GM12878 (cell line): ENCODE results near the gene ZNF780A. TPM values are rescaled to one million over a fixed set of nuclear protein-coding genes. Genes with fewer than 3 reads are reported as not detected.

Source experiments
- MTA2 ChIP-seq: fragments of 450-650 bp; IDR thresholded peaks from 2 replicates; pipeline ENCODE4 v1.6.1; 2016; ENCODE audit warnings: low read depth, mild to moderate bottlenecking, moderate library complexity
- NRF1 ChIP-seq: conservative IDR thresholded peaks from 2 replicates; pipeline ENCODE4 v1.6.1; 2011; ENCODE audit warnings: mild to moderate bottlenecking, low read depth, low read length, improper control_type of control experiment
- RUNX3 ChIP-seq: IDR thresholded peaks from 2 replicates; pipeline ENCODE4 v1.6.1; 2012; ENCODE audit warnings: low read length, inconsistent platforms
- SREBF2 ChIP-seq: IDR thresholded peaks from 2 replicates; pipeline ENCODE4 v1.6.1; 2012; ENCODE audit warnings: mild to moderate bottlenecking, low read length
- TAF1 ChIP-seq: IDR thresholded peaks from 2 replicates; pipeline ENCODE4 v1.6.1; 2011; ENCODE audit warnings: mild to moderate bottlenecking, low read depth, low read length, borderline replicate concordance
- polyA plus RNA-seq, 11 experiments: library from polyadenylated mRNA; depleted of rRNA in 4 of 11; unstranded in 6 of 11; stranded (reverse) in 5 of 11; fragments of >200 nt; fragmentation: Nextera tagmentation in 4 of 11; fragmentation: Illumina TruSeq in 1 of 11; extraction: Ambion mirVana in 4 of 11; extraction: Trizol in 1 of 11; gene quantifications; 1 replicate in 1 of 11; 2 replicates in 10 of 11; pipeline versions ENCODE4 v1.2.1 to v1.2.3, GENCODE V29; 2011 to 2016; ENCODE audit warnings: inconsistent platforms in 2 of 11, missing spikeins in 2 of 11, low read depth in 1 of 11
- total RNA-seq, 4 experiments: library from RNA; depleted of rRNA in 3 of 4; stranded (reverse); fragments of >200 nt in 3 of 4; fragmentation: Illumina TruSeq in 1 of 4; extraction: Trizol in 1 of 4; gene quantifications; 2 replicates each; pipeline versions ENCODE4 v1.2.1 to v1.2.3, GENCODE V29; 2013 to 2021
- TF ChIP-seq, protein P1 (sequence below): fragments of 450-650 bp; conservative IDR thresholded peaks from 2 replicates; pipeline ENCODE4 v1.6.1; 2017; ENCODE audit warnings: mild to moderate bottlenecking, moderate library complexity
- TF ChIP-seq, protein P2 (sequence below): IDR thresholded peaks from 2 replicates; pipeline ENCODE4 v1.6.1; 2011; ENCODE audit warnings: borderline replicate concordance, low read depth, mild to moderate bottlenecking, moderate library complexity, low read length; ENCODE audit not compliant: insufficient read depth, poor library complexity, severe bottlenecking
- TF ChIP-seq, protein P3 (sequence below): fragments of 450-650 bp; IDR thresholded peaks from 2 replicates; pipeline ENCODE4 v1.6.1; 2016; ENCODE audit warnings: mild to moderate bottlenecking
- TF ChIP-seq, protein P4 (sequence below): fragments of 450-650 bp; IDR thresholded peaks from 2 replicates; pipeline ENCODE4 v1.6.1; 2014; ENCODE audit warnings: mild to moderate bottlenecking
- TF ChIP-seq, protein P5 (sequence below): fragments of 450-650 bp; IDR thresholded peaks from 2 replicates; pipeline ENCODE4 v1.6.1; 2017; ENCODE audit warnings: mild to moderate bottlenecking, moderate library complexity

Gene ZNF780A
- total and polyA plus RNA-seq, 10 of the 15 experiments (the other 5 are each of a cell fraction or from before 2014, with no cell fraction given) = 10.9 to 27.6 (median 17.6) TPM

DNA sequence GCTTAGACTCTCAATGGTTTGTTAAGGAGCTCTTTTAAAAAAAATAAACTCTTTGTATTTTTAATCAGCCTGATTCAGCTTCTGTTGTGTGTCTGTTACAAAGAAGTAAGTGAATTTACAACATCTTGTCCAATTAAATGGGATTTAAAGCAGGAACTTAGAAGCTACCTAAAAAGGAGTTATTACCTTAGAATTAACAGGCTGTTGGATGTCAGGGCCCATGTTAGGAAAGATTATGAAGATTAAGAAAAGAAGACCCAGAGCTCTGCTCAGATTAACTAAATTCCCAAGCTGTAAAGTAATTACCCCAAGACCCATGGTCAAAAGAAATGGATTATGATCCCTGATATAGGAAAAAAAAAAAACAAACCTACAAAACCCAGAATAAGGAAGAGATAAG lies 44.1 kb upstream of the ZNF780A start (continued):
- TF ChIP-seq, protein P1, sequence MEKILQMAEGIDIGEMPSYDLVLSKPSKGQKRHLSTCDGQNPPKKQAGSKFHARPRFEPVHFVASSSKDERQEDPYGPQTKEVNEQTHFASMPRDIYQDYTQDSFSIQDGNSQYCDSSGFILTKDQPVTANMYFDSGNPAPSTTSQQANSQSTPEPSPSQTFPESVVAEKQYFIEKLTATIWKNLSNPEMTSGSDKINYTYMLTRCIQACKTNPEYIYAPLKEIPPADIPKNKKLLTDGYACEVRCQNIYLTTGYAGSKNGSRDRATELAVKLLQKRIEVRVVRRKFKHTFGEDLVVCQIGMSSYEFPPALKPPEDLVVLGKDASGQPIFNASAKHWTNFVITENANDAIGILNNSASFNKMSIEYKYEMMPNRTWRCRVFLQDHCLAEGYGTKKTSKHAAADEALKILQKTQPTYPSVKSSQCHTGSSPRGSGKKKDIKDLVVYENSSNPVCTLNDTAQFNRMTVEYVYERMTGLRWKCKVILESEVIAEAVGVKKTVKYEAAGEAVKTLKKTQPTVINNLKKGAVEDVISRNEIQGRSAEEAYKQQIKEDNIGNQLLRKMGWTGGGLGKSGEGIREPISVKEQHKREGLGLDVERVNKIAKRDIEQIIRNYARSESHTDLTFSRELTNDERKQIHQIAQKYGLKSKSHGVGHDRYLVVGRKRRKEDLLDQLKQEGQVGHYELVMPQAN = no peak
- no peak for TF ChIP-seq RUNX3
- TF ChIP-seq, protein P2, sequence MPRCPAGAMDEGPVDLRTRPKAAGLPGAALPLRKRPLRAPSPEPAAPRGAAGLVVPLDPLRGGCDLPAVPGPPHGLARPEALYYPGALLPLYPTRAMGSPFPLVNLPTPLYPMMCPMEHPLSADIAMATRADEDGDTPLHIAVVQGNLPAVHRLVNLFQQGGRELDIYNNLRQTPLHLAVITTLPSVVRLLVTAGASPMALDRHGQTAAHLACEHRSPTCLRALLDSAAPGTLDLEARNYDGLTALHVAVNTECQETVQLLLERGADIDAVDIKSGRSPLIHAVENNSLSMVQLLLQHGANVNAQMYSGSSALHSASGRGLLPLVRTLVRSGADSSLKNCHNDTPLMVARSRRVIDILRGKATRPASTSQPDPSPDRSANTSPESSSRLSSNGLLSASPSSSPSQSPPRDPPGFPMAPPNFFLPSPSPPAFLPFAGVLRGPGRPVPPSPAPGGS = no peak
- no peak for TF ChIP-seq SREBF2
- no peak for TF ChIP-seq TAF1
- TF ChIP-seq NRF1 = no peak
- TF ChIP-seq MTA2 = no peak
- TF ChIP-seq, protein P3, sequence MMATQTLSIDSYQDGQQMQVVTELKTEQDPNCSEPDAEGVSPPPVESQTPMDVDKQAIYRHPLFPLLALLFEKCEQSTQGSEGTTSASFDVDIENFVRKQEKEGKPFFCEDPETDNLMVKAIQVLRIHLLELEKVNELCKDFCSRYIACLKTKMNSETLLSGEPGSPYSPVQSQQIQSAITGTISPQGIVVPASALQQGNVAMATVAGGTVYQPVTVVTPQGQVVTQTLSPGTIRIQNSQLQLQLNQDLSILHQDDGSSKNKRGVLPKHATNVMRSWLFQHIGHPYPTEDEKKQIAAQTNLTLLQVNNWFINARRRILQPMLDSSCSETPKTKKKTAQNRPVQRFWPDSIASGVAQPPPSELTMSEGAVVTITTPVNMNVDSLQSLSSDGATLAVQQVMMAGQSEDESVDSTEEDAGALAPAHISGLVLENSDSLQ = no peak
- TF ChIP-seq, protein P4, sequence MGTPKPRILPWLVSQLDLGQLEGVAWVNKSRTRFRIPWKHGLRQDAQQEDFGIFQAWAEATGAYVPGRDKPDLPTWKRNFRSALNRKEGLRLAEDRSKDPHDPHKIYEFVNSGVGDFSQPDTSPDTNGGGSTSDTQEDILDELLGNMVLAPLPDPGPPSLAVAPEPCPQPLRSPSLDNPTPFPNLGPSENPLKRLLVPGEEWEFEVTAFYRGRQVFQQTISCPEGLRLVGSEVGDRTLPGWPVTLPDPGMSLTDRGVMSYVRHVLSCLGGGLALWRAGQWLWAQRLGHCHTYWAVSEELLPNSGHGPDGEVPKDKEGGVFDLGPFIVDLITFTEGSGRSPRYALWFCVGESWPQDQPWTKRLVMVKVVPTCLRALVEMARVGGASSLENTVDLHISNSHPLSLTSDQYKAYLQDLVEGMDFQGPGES = no peak
- TF ChIP-seq, protein P5, sequence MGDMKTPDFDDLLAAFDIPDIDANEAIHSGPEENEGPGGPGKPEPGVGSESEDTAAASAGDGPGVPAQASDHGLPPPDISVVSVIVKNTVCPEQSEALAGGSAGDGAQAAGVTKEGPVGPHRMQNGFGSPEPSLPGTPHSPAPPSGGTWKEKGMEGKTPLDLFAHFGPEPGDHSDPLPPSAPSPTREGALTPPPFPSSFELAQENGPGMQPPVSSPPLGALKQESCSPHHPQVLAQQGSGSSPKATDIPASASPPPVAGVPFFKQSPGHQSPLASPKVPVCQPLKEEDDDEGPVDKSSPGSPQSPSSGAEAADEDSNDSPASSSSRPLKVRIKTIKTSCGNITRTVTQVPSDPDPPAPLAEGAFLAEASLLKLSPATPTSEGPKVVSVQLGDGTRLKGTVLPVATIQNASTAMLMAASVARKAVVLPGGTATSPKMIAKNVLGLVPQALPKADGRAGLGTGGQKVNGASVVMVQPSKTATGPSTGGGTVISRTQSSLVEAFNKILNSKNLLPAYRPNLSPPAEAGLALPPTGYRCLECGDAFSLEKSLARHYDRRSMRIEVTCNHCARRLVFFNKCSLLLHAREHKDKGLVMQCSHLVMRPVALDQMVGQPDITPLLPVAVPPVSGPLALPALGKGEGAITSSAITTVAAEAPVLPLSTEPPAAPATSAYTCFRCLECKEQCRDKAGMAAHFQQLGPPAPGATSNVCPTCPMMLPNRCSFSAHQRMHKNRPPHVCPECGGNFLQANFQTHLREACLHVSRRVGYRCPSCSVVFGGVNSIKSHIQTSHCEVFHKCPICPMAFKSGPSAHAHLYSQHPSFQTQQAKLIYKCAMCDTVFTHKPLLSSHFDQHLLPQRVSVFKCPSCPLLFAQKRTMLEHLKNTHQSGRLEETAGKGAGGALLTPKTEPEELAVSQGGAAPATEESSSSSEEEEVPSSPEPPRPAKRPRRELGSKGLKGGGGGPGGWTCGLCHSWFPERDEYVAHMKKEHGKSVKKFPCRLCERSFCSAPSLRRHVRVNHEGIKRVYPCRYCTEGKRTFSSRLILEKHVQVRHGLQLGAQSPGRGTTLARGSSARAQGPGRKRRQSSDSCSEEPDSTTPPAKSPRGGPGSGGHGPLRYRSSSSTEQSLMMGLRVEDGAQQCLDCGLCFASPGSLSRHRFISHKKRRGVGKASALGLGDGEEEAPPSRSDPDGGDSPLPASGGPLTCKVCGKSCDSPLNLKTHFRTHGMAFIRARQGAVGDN = no peak
- TF ChIP-seq, all 136 proteins: peak for 0
